Bronchial epithelial cell (primary cell): ENCODE measurements around the gene RFC4. TPM values are rescaled to one million over a fixed set of nuclear protein-coding genes. Genes with fewer than 3 reads are reported as not detected.
A peak's percentile ranks its signal among the peaks of the same experiment; 100 is the strongest.
"Not testable (repeated sequence)": the region's sequence is repeated elsewhere in the genome, so short reads cannot be mapped to it uniquely, and the experiment has no call there.

ENCODE experiments used
- DNase-seq: peaks from one replicate; pipeline ENCODE4 v3.0.0-alpha.2; 2010; ENCODE audit warnings: low read depth
- FAIRE-seq: peaks from 2 replicates; lab custom pipeline; 2011; peaks lifted over from hg19 to GRCh38; lab: Jason Lieb, UNC
- H3K27me3 ChIP-seq: 2 replicates; pipeline ENCODE4 v1.5.1; 2011; ENCODE audit warnings: low read length; ENCODE audit not compliant: control insufficient read depth, insufficient read depth
- H3K36me3 ChIP-seq: 2 replicates; pipeline ENCODE4 v1.5.1; 2011; ENCODE audit warnings: low read length; ENCODE audit not compliant: control insufficient read depth, insufficient read depth
- H3K4me3 ChIP-seq: 2 replicates; pipeline ENCODE4 v1.5.1; 2011; ENCODE audit warnings: mild to moderate bottlenecking, low read depth, low read length, control low read depth
- CTCF ChIP-seq: IDR thresholded peaks from 2 replicates; pipeline ENCODE4 v1.5.1; 2011; ENCODE audit warnings: mild to moderate bottlenecking, moderate library complexity, low read length, control low read depth, inconsistent platforms; ENCODE audit not compliant: insufficient read depth, severe bottlenecking
- total RNA-seq: library from RNA; depleted of rRNA; stranded (reverse); fragments of >200 nt; gene quantifications from 2 replicates; pipeline ENCODE4 v1.2.1, GENCODE V29; 2014

Gene RFC4
- total RNA-seq, 1 donor from 2014 or later, result 26.1 TPM

DNA sequence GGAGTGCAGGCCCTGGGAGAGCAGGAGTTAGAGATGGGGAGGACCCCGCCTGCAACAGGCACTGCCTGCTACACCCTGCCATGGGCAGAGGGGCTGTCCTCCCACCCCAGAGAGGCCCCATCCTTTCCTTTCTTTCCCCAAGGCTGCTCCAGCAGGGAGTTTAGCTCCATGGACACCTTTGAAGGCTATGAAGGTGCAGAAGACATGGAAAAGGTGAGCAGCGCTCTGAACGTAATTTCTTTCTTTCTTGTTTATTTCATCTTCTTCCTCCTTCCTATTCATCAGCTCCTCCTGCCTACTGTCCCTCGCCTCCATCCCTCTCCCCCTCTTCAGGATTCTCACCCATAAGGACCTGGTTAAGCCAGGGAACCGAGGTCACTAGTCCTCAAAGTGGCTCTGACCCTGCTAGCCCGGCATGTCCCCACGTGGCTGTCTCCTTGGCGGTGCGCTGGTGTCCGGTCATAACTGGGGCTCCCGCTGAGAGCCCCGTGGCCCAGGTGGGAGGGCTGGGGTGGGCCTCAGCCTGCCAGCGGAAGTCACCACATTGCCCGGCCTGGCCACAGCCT is 20.2 kb upstream of the RFC4 start:
- FAIRE-seq (no peak), DNase-seq (no peak)
- Histone ChIP-seq H3K4me3 (peak overlapping the region; percentile 63), H3K27me3 (peaks cover 15% of the 10 kb centered on the region), H3K36me3 (no peaks in the 10 kb centered on the region)
- TF ChIP-seq CTCF, result no peak

DNA sequence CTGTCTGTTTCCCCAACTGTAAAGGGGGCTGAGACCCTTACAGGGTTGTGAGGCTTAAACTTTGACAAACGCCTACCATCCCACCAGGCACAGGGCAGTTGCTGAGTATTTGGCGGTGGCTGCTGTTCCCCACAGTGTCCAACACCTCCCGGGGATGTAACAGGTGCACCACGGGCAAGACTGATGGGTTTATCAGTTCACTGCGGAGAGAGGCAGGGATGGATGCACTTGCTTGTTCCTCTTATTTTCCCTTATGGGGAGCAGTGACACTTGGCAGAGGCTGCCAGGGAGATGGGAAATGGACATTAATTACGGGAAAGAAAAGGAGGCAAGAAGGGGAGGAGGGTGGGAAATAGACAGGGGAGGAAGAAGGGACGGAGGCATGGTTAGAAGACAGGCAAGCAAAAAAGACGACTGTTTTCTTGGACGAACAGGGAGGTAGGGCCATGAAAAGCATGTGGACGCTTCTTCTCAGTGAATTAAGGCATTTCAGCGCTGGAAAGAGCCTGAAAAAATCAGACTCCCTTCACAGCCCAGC is 19.7 kb upstream of the RFC4 start:
- no peak for DNase-seq
- no peak for TF ChIP-seq CTCF
- H3K4me3 ChIP-seq, result no peak overlapping the region
- no peak for FAIRE-seq
- H3K27me3 ChIP-seq, result peaks cover 15% of the 10 kb centered on the region
- no peaks in the 10 kb centered on the region for H3K36me3 ChIP-seq

GRCh38 chr3:186825294-186825821 is 19.1 kb upstream of the RFC4 start:
- peak; percentile 87 for FAIRE-seq
- DNase-seq, result peak; percentile 31
- Histone ChIP-seq H3K36me3 (no peaks in the 10 kb centered on the region), H3K27me3 (peaks cover 13% of the 10 kb centered on the region), H3K4me3 (no peak overlapping the region)
- no peak for TF ChIP-seq CTCF

- no peak for DNase-seq
- H3K4me3 ChIP-seq, result no peak overlapping the region
- no peak for TF ChIP-seq CTCF
- peaks cover 7% of the 10 kb centered on the region for H3K27me3 ChIP-seq
- no peaks in the 10 kb centered on the region for H3K36me3 ChIP-seq
- FAIRE-seq, result no peak
These were observed 18.3 kb upstream of the RFC4 start for GRCh38 chr3:186824430-186825139.

DNA sequence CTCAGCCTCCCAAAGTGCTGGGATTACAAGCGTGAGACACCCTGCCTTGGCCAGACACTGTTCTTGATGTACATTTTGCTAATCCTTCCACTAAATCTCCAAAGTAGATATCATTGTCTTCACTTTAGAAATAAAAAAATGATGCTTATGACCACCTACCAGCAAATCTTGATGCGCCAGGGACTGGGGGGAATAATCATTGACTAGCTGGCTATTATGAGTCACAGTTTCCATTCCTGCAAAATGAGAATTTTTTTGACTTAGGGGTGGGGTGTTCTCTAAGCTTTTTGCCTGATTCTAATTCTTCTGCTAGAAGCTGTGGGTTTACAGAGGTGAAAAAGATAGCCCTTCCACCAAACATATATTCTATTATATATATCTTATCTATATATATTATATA is 17.1 kb upstream of the RFC4 start:
- H3K4me3 ChIP-seq, result no peak overlapping the region
- FAIRE-seq, result no peak
- TF ChIP-seq CTCF, result no peak
- DNase-seq, result no peak
- no peaks in the 10 kb centered on the region for H3K36me3 ChIP-seq
- H3K27me3 ChIP-seq, result peaks cover 4% of the 10 kb centered on the region

- not testable (repeated sequence) for DNase-seq
These were observed 16.1 kb upstream of the RFC4 start for GRCh38 chr3:186822388-186822759.

More at GRCh38 chr3:186822388-186822759, 16.1 kb upstream of the RFC4 start:
- FAIRE-seq, H3K36me3 ChIP-seq, H3K4me3 ChIP-seq, H3K27me3 ChIP-seq: not testable (repeated sequence)
